Astrocyte (in vitro differentiated cells and primary cell): ENCODE results near the gene NTM.

Source experiments
- EZH2 ChIP-seq: IDR thresholded peaks from 2 replicates; pipeline ENCODE4 v1.6.1; 2012; ENCODE audit warnings: mild to moderate bottlenecking, low read length, inconsistent platforms; ENCODE audit not compliant: insufficient read depth
- TF ChIP-seq, protein P1 (sequence below): IDR thresholded peaks from 2 replicates; pipeline ENCODE4 v1.5.1; 2011; ENCODE audit warnings: low read depth, mild to moderate bottlenecking, inconsistent platforms, low read length, moderate library complexity; ENCODE audit not compliant: insufficient read depth

DNA sequence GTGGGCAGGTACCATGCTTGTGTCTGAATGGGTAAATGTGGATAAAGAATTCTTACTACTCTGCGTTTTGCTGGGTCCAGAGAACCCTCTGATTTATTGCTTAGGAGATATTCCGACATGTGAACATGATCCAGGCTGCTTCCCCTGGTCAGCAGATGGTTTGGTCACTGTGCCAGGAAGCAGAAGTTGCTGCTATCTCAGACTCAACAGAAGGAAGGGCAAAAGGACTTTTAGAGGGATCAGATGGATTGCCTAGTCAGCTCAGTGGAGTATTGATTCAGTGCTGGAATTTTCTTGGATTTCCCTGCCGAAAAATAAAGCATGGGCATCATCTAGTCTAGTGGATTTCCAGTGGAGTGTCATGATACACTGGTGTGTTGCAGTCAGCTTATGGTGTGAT lies 440.1 kb downstream of the NTM start:
- TF ChIP-seq, protein P1, sequence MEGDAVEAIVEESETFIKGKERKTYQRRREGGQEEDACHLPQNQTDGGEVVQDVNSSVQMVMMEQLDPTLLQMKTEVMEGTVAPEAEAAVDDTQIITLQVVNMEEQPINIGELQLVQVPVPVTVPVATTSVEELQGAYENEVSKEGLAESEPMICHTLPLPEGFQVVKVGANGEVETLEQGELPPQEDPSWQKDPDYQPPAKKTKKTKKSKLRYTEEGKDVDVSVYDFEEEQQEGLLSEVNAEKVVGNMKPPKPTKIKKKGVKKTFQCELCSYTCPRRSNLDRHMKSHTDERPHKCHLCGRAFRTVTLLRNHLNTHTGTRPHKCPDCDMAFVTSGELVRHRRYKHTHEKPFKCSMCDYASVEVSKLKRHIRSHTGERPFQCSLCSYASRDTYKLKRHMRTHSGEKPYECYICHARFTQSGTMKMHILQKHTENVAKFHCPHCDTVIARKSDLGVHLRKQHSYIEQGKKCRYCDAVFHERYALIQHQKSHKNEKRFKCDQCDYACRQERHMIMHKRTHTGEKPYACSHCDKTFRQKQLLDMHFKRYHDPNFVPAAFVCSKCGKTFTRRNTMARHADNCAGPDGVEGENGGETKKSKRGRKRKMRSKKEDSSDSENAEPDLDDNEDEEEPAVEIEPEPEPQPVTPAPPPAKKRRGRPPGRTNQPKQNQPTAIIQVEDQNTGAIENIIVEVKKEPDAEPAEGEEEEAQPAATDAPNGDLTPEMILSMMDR: no peak
- no peak for TF ChIP-seq EZH2
